RWPE2 (cell line): ENCODE measurements around the gene CXCL8.

Experiments used
- ATAC-seq: fragments of 200-7000 bp; cut with Tn5 transposase; 3 replicates; pipeline ENCODE4 v1.9.1; 2021; ENCODE audit warnings: low read depth
- DNase-seq: peaks from one replicate; pipeline ENCODE4 v3.0.0-alpha.2; 2020; ENCODE audit warnings: low spot score
- H3K27ac ChIP-seq: fragments of 450-650 bp; 2 replicates; pipeline ENCODE4 v1.5.1; 2017; ENCODE audit warnings: mild to moderate bottlenecking; ENCODE audit not compliant: poor library complexity, severe bottlenecking
- H3K27me3 ChIP-seq: fragments of 250-450 bp; sonication (Bioruptor Pico); 2 replicates; pipeline ENCODE4 v1.5.1; 2021; ENCODE audit warnings: mild to moderate bottlenecking, moderate library complexity; ENCODE audit not compliant: insufficient read depth, poor library complexity, severe bottlenecking
- H3K36me3 ChIP-seq: fragments of 250-450 bp; sonication (Bioruptor Pico); 2 replicates; pipeline ENCODE4 v1.5.1; 2020; ENCODE audit warnings: low read depth, mild to moderate bottlenecking, moderate library complexity
- H3K4me1 ChIP-seq: fragments of 250-450 bp; sonication (Bioruptor Pico); 2 replicates; pipeline ENCODE4 v1.5.1; 2021; ENCODE audit warnings: mild to moderate bottlenecking, moderate library complexity; ENCODE audit not compliant: insufficient read depth, poor library complexity, severe bottlenecking
- H3K4me3 ChIP-seq: fragments of 250-450 bp; sonication (Bioruptor Pico); 2 replicates; pipeline ENCODE4 v1.5.1; 2021; ENCODE audit warnings: mild to moderate bottlenecking, moderate library complexity; ENCODE audit not compliant: severe bottlenecking
- H3K9me3 ChIP-seq: fragments of 250-450 bp; sonication (Bioruptor Pico); 2 replicates; pipeline ENCODE4 v1.5.1; 2021; ENCODE audit warnings: mild to moderate bottlenecking, moderate library complexity; ENCODE audit not compliant: severe bottlenecking
- CTCF ChIP-seq: fragments of 450-650 bp; IDR thresholded peaks from one replicate; pipeline ENCODE4 v1.5.1; 2017; ENCODE audit warnings: mild to moderate bottlenecking, moderate library complexity; ENCODE audit not compliant: poor library complexity, severe bottlenecking

Gene CXCL8

GRCh38 chr4:73714647-73715046 lies 25.7 kb upstream of the CXCL8 start:
- TF ChIP-seq CTCF, result no peak
- no peak overlapping the region for H3K27ac ChIP-seq
- DNase-seq, result no peak
- no peaks in the 10 kb centered on the region for H3K27me3 ChIP-seq
- peaks cover 40% of the 10 kb centered on the region for H3K4me1 ChIP-seq
- no peak overlapping the region for H3K4me3 ChIP-seq
- no peak for ATAC-seq
- H3K9me3 ChIP-seq, result no peaks in the 10 kb centered on the region
- H3K36me3 ChIP-seq, result no peaks in the 10 kb centered on the region

GRCh38 chr4:73715659-73716058 lies 24.7 kb upstream of the CXCL8 start:
- peak; percentile 26; the same call in 1 of the 3 replicates for ATAC-seq

GRCh38 chr4:73718375-73719373 lies 21.7 kb upstream of the CXCL8 start:
- no peak for DNase-seq

More at GRCh38 chr4:73715659-73716058, 24.7 kb upstream of the CXCL8 start:
- no peak for DNase-seq
- peaks cover 43% of the 10 kb centered on the region for H3K4me1 ChIP-seq
- H3K36me3 ChIP-seq, result no peaks in the 10 kb centered on the region
- H3K9me3 ChIP-seq, result no peaks in the 10 kb centered on the region
- no peak overlapping the region for H3K4me3 ChIP-seq
- no peaks in the 10 kb centered on the region for H3K27me3 ChIP-seq
- H3K27ac ChIP-seq, result no peak overlapping the region
- TF ChIP-seq CTCF, result no peak

GRCh38 chr4:73721435-73721834 lies 18.9 kb upstream of the CXCL8 start:
- no peak for TF ChIP-seq CTCF
- ATAC-seq (peak; percentile 7; the same call in 1 of the 3 replicates), DNase-seq (no peak)
- Histone ChIP-seq H3K27me3 (no peaks in the 10 kb centered on the region), H3K36me3 (no peaks in the 10 kb centered on the region), H3K4me3 (no peak overlapping the region), H3K27ac (peak overlapping the region; percentile 60), H3K9me3 (no peaks in the 10 kb centered on the region), H3K4me1 (peaks cover 61% of the 10 kb centered on the region)

More at GRCh38 chr4:73718375-73719373, 21.7 kb upstream of the CXCL8 start:
- Histone ChIP-seq H3K4me1 (peaks cover 65% of the 10 kb centered on the region), H3K9me3 (no peaks in the 10 kb centered on the region), H3K27ac (peak overlapping the region; percentile 60), H3K36me3 (no peaks in the 10 kb centered on the region), H3K27me3 (no peaks in the 10 kb centered on the region), H3K4me3 (no peak overlapping the region)
- TF ChIP-seq CTCF, result no peak
- peak; percentile 53 for ATAC-seq
